Pancreas (tissue), 8 donors: Measurements from ENCODE around the gene POLDIP3. TPM values are rescaled to one million over a fixed set of nuclear protein-coding genes. Genes with fewer than 3 reads are reported as not detected.

ENCODE experiments used
- polyA plus RNA-seq, 2 donors: library from polyadenylated mRNA; stranded (reverse); fragments of 200-250 nt; gene quantifications; one replicate each; pipeline ENCODE4 v1.2.3, GENCODE V29; 2013
- total RNA-seq, 6 donors: library from RNA; stranded (reverse); fragmentation: NEBNext Ultra II Directional in 4 of 6; extraction: Animal tissue kit (Norgen Biotek cat#: 25700) in 4 of 6; gene quantifications; one replicate each; pipeline versions ENCODE4 v1.2.1 to v1.2.4, GENCODE V29; 2021 to 2023
- donor health status: healthy with polysubstance abuse.
- donor health status: DM: no; HTN: no; CAD: no; lungs with moderate emphysema.
- donor health status: DM: no; HTN: no; CAD: no.
- donor health status: Bipolar disorder and iron deficiency.
- donor health status: DM: yes; HTN: yes; CAD: no.
- donor health status: DM: no; HTN: no; CAD: no.
- donor health status: DM: no; HTN: no; CAD: no.
- donor health status: DM: yes; HTN: yes; CAD: no.

Gene POLDIP3
- total and polyA plus RNA-seq, 8 donors = 14.6 to 35.2 (median 28.2) TPM

Other genes with a start within 250 kb of the POLDIP3 start
- 1 to 10 TPM in 3 of 6 donors, under 1 TPM in 3; 0.20 to 4.4 (median 0.97) TPM for gene NFAM1, start 182.5 kb downstream of the POLDIP3 start, total RNA-seq
- under 1 TPM; 0.45 to 0.61 TPM for gene NFAM1, start 182.5 kb downstream of the POLDIP3 start, polyA plus RNA-seq
- 10 to 100 TPM; 12.4 to 21.5 (median 17.5) TPM for gene RRP7A, start 95.1 kb downstream of the POLDIP3 start, total RNA-seq
- gene RRP7A, start 95.1 kb downstream of the POLDIP3 start, polyA plus RNA-seq = 10 to 100 TPM in 1 of 2 donors, 1 to 10 TPM in 1; 7.4 to 20.8 TPM
- gene SERHL2, start 60.9 kb downstream of the POLDIP3 start, total RNA-seq = 1 to 10 TPM in 1 of 6 donors, under 1 TPM in 5; 0.23 to 2.0 (median 0.69) TPM
- gene SERHL2, start 60.9 kb downstream of the POLDIP3 start, polyA plus RNA-seq = 1 to 10 TPM in 1 of 2 donors, under 1 TPM in 1; 0.76 to 3.6 TPM
- under 1 TPM in 5 of 6 donors, not detected in 1; 0.24 to 0.60 (median 0.34) TPM for gene ATP5MGL, start 25.7 kb upstream of the POLDIP3 start, total RNA-seq
- under 1 TPM in 1 of 2 donors, not detected in 1; 0.34 TPM for gene ATP5MGL, start 25.7 kb upstream of the POLDIP3 start, polyA plus RNA-seq
- gene CYB5R3, start 34.5 kb upstream of the POLDIP3 start, total RNA-seq = 10 to 100 TPM; 32.6 to 76.4 (median 43.6) TPM
- 100 to 1,000 TPM in 1 of 2 donors, 10 to 100 TPM in 1; 53.6 to 105 TPM for gene CYB5R3, start 34.5 kb upstream of the POLDIP3 start, polyA plus RNA-seq
- 1 to 10 TPM; 2.7 to 8.6 (median 3.4) TPM for gene A4GALT, start 106.0 kb upstream of the POLDIP3 start, total RNA-seq
- gene A4GALT, start 106.0 kb upstream of the POLDIP3 start, polyA plus RNA-seq = 10 to 100 TPM in 1 of 2 donors, 1 to 10 TPM in 1; 7.1 to 13.2 TPM
- gene ARFGAP3, start 242.4 kb upstream of the POLDIP3 start, total RNA-seq = 10 to 100 TPM; 54.8 to 75.3 (median 62.1) TPM
- 10 to 100 TPM; 39.1 to 45.4 TPM for gene ARFGAP3, start 242.4 kb upstream of the POLDIP3 start, polyA plus RNA-seq